ENCODE results near the gene CCDC120. TPM values are rescaled to one million over a fixed set of nuclear protein-coding genes. Genes with fewer than 3 reads are reported as not detected.

CCDC120 gene
- total RNA-seq, 1 donor from 2014 or later, result 8.9 TPM

- intact Hi-C loops (cut with micrococcal nuclease), result loop anchor here (10.0 kb wide), 1 partner anchor 59 kb away; the partner anchor contains the start of gene MAGIX
- Mint-ChIP-seq H3K4me3 (no peak overlapping the region), H3K36me3 (ENCODE audit: low read depth) (peaks cover 18% of the 10 kb centered on the region), H3K27ac (no peak overlapping the region), H3K27me3 (no peaks in the 10 kb centered on the region), H3K9me3 (no peaks in the 10 kb centered on the region), H3K4me1 (peaks cover 6% of the 10 kb centered on the region)
- DNase-seq, result no peak
- ChIA-PET CTCF (no interaction called here), POLR2A (no interaction called here)
- ATAC-seq (ENCODE audit: low read depth), result no peak
- no peak for TF ChIP-seq CTCF (IDR thresholded peaks at IDR 0.05)
Measured at GRCh38 chrX:49106296-49106695, 47.5 kb downstream of the CCDC120 start.

GRCh38 chrX:49106930-49107329, 48.1 kb downstream of the CCDC120 start:
- Mint-ChIP-seq H3K27me3 (no peaks in the 10 kb centered on the region), H3K4me1 (peaks cover 1% of the 10 kb centered on the region), H3K27ac (no peak overlapping the region), H3K9me3 (no peaks in the 10 kb centered on the region), H3K36me3 (ENCODE audit: low read depth) (peaks cover 18% of the 10 kb centered on the region), H3K4me3 (no peak overlapping the region)
- CTCF ChIA-PET, result interaction anchor here (0.6 kb wide), 1 partner anchor 1561 kb away, joined by 3 read pairs; no protein-coding TSS in a partner anchor
- POLR2A ChIA-PET, result no interaction called here
- ATAC-seq (ENCODE audit: low read depth) (peak; percentile 34), DNase-seq (no peak)
- intact Hi-C loops (cut with micrococcal nuclease), result loop anchor here (10.0 kb wide), 1 partner anchor 58 kb away; the partner anchor contains the start of gene MAGIX
- TF ChIP-seq CTCF (IDR thresholded peaks at IDR 0.05), result no peak

GRCh38 chrX:49108641-49109040, 49.8 kb downstream of the CCDC120 start:
- H3K4me1 Mint-ChIP-seq, result no peaks in the 10 kb centered on the region
- intact Hi-C loops (cut with micrococcal nuclease), result loop anchor here (10.0 kb wide), 1 partner anchor 56 kb away; the partner anchor contains the start of gene MAGIX
- TF ChIP-seq CTCF (IDR thresholded peaks at IDR 0.05), result no peak
- no peak overlapping the region for H3K4me3 Mint-ChIP-seq
- no peaks in the 10 kb centered on the region for H3K27me3 Mint-ChIP-seq
- no peak overlapping the region for H3K27ac Mint-ChIP-seq
- no peak for DNase-seq
- H3K9me3 Mint-ChIP-seq, result no peaks in the 10 kb centered on the region
- POLR2A ChIA-PET, result no interaction called here
- peaks cover 30% of the 10 kb centered on the region for H3K36me3 Mint-ChIP-seq (ENCODE audit: low read depth)
- CTCF ChIA-PET, result no interaction called here
- no peak for ATAC-seq (ENCODE audit: low read depth)

- Mint-ChIP-seq H3K4me1 (no peaks in the 10 kb centered on the region), H3K36me3 (ENCODE audit: low read depth) (peaks cover 35% of the 10 kb centered on the region), H3K27me3 (no peaks in the 10 kb centered on the region), H3K9me3 (no peaks in the 10 kb centered on the region), H3K27ac (no peak overlapping the region), H3K4me3 (no peak overlapping the region)
- ATAC-seq (ENCODE audit: low read depth) (no peak), DNase-seq (no peak)
- ChIA-PET CTCF (no interaction called here), POLR2A (no interaction called here)
- TF ChIP-seq CTCF (IDR thresholded peaks at IDR 0.05), result no peak
- intact Hi-C loops (cut with micrococcal nuclease), result no loop called here
Measured at GRCh38 chrX:49110417-49110816, 51.6 kb downstream of the CCDC120 start.

GRCh38 chrX:49111791-49112190, 53.0 kb downstream of the CCDC120 start:
- TF ChIP-seq CTCF (IDR thresholded peaks at IDR 0.05), result no peak
- ATAC-seq (ENCODE audit: low read depth) (no peak), DNase-seq (no peak)
- no peak overlapping the region for H3K4me3 Mint-ChIP-seq
- H3K27ac Mint-ChIP-seq, result no peak overlapping the region
- no peaks in the 10 kb centered on the region for H3K4me1 Mint-ChIP-seq
- intact Hi-C loops (cut with micrococcal nuclease), result no loop called here
- POLR2A ChIA-PET, result no interaction called here
- H3K27me3 Mint-ChIP-seq, result no peaks in the 10 kb centered on the region
- no peaks in the 10 kb centered on the region for H3K9me3 Mint-ChIP-seq
- H3K36me3 Mint-ChIP-seq (ENCODE audit: low read depth), result peaks cover 45% of the 10 kb centered on the region
- CTCF ChIA-PET, result no interaction called here

All from activated B cell treated with CpG ODN at 0.5 μM for 24 hours (primary cell).